Hindlimb muscle (tissue), 1 donor: ENCODE results near the gene ST8SIA2. TPM values are rescaled to one million over a fixed set of nuclear protein-coding genes. Genes with fewer than 3 reads are reported as not detected.

Source experiments
- DNase-seq: peaks from one replicate; pipeline ENCODE4 v3.0.0-alpha.2; 2013
- polyA plus RNA-seq: library from polyadenylated mRNA; unstranded; fragments of 120-200 nt; gene quantifications from one replicate; pipeline ENCODE4 v1.2.1, GENCODE V29; 2013; ENCODE audit not compliant: insufficient read length

ST8SIA2 gene
- polyA plus RNA-seq, 1 donor = 18.3 TPM

DNA sequence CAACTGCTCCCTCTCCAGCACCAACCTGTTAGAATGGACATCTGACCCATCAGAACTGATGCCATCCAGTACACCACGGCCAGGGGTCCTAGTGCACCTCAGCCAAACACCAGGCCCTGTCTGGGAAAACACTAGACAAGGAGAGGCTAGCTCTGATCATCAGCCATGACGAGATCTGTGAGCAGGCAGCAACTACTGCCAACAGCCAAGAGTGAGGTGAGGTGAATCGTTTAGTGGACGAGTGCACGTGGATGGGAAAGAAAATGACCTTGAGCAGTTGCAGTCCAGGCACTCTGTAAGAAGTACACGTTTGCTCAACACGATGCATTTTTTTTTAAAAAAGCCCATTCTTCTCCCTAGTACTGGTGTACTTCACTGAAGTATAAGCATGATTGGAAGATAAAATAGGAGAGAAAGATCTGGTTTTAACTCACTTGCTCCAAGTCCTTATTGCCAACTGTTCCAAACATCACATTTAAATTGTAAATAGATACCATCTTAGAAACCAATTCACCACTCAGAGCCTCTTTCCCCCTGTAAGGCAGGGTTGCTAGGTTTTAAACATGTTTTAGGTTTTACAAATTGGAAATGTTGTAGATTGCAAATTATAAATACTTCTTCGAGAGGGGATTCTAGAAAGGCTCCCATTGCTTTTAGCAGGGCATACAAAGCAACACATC, 5.7 kb downstream of the ST8SIA2 start:
- no peak for DNase-seq

DNA sequence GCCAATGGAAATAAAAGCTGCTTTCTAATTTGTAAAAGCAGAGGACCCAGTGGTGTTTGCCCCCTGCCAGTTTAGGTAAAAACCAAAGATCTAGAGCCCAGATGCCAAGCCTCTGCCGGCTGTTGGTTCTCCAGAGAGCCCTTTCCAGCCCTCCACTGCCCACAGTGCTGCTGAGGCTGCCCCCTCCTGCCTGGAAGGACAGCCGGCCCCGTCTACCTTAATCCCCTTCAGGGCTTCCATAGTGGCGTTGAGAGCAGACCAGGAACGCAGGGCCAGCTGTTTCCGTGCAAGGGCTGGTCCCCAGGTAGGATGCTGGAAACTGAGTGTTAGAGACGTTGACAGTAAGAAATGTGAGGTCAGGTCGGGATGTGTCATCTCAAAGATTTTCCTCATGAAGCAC, 6.9 kb downstream of the ST8SIA2 start:
- no peak for DNase-seq

DNA sequence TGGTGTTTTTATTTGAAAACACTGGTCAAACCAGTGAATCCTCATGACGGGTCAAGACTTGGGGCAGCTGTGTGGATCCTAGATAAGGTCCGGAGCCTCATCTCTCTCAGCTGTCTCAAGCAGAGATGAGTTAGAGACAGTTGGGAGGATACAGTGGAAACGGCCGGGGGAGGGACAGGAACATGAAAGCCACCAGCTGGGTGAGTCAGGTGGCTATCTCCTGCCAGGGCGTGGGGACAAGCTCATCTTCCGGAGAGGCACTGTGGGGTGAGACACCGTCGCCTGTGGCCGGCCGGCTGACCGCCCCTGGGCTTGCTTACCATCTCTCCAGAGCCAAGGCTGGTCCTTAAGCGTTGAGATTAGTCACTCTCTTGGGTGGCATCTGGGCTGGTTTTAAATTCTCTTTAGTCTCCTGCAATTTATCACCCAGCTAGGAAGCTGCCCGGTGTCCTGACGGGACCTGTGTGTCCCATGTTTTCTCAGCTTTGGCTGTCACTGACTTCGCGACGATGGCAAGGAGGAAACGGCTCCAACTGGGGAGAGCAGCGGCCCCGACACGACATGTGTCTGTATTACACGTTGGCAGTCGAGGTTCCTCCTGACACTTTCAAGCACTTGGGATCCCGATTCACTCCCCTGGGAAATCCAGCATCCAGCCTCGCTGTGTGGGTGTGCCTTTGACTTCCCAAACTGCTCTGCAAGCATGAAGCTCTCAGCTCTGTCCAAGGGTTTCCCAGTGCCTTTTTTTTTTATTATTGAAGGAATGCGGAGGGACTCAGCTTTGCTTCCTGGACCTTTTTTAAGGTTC, 7.5 kb downstream of the ST8SIA2 start:
- DNase-seq = no peak

DNA sequence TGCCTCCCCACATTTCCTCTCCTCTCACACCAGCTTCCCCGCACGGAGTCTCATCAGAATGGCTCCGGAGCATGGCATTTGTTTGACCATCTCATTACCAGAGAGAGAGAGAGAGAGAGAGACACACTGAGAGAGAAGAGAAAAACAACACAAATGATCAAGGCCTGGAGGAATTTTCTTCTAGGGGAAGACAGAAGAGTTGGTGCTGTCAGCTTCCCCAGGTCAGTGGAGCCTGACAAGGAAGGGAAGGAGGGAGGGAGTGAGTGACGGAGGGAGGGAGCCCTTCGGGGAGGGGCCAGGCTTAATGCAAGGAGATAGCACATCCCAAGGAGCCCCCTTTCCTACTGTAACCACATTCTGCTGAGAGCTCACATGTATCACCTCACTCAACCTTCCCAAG, 9.1 kb downstream of the ST8SIA2 start:
- no peak for DNase-seq

DNA sequence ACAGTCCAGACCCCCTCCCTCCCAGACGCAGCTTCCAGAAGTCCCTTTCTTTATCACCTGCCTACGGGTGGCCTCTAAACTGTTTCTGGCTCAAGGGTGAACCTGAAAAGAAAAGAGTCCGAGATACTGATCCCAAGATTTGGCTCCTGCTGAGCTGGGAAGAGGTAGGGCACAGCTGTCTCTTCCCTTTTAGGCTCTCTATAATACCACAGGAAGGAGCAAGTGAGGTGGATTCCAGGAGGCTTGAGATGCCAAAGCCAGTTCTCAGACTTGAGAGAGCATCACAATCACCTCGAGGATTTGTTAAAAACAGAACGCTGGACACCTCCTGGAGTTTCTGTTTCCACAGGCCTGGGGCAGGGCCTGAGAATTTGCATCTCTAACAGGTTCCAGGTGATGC, 12.3 kb downstream of the ST8SIA2 start:
- DNase-seq = no peak

DNA sequence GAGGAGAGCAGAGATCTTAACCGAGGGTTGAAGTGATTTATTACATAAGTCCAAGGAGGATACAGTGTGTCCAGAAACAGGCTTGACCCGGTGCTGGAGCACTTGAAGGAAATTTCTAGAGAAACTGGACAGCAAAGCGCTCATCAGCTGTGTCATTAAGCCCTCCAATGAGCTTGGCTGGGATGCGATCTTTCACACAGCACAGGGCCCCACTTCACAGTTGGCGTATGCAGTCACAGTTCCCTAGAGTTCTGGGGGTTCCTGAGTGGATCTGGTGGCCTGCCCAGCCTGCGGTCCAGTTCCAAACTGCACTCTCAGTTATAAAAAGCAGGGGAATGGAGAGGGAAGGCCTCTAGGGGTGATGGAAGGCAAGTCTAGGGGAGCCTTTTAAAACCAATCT, 13.6 kb downstream of the ST8SIA2 start:
- DNase-seq = peak; percentile 61

DNA sequence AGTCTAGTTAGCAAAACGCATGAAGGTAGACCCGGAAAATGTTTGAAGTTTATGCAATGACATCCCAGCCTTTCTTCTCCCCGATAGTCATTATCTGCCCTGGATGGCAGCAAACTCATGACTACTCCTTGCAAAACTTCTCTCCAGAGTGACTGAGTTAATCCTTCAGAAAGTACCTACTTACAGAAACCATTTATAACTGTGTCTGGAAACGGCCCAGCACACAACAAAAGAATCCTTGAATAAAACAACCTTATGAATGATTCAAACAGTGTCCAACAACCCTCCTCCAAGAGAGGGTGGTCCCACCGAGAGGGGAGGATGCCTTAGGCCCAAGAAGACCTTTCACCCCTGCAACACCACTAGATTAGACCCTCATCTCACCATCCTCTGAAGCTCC, 14.2 kb downstream of the ST8SIA2 start:
- DNase-seq = no peak

DNA sequence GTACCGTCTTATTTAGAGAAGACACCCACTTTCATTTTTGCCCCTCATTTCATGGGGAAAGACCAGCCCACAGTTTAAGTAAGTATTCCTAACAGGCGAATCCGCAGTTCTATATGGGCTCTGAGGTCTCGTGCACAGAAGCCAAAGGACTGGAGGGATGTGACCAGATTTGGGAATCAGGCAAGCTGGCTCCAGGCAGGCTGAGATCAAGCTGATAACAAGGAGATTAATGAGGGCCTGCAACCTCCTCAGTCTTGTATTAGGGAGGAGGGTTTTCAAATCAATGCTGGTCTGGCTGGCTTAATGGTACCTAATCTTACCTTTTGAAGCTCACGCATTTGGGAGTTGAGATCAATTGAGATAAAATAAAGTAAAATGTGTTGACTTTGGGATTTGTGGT, 15.3 kb downstream of the ST8SIA2 start:
- DNase-seq = no peak

DNA sequence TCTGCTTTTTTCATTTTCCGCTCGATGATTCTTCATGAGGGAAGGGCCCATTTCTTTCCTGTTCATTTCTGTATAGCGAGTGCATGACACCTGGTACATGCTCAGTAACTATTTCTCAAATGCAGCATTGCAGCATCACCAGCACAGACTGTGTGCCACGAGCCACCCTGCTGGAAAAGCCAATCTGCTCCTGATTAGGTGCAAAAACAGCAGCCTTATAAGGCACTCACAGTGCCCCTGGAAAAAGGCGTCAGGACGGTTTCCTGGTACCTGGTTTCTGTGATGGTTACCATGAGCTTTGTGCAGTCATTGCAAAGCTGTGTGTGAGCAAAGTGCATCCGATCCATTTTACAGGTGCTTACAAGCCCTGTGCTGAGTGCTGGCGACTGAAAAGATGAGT, 15.8 kb downstream of the ST8SIA2 start:
- DNase-seq = no peak

DNA sequence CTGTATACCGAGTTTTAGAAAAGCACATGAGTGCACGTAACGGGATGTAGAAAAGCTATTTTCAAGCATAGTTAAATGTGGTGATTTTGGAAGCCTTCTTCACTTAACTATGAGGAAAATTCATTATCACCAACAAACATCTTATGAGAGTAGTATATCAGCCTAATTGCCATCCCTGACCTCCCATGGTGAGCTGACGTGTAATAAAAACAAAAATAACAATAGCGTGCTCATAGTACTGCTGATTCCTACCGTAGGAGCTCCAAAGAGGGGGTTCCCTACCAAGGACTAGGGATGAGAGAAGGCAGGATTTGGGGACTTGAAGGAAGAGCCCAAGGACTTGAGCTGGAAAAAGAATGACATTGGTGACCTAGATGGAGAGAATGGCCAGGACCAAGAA, 16.9 kb downstream of the ST8SIA2 start:
- DNase-seq = no peak

DNA sequence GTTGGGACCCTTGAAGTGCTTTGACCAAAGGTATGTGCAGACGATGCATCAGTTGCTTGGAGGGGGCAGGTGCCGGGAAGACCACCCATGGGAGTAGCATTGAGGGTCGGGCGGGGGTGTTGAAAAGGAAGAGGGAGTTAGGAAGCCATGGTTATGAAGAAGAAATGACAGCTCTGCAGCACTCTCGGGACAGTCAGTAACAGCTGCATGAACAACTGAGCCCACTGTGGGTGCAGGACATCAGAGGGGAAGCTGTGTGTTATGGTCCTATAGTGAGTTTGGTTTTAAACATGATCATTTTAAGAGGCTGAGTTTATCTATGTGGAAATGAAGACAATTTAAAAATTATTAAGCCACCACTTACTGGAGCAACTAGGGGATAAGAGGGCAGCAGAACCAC, 17.6 kb downstream of the ST8SIA2 start:
- no peak for DNase-seq

DNA sequence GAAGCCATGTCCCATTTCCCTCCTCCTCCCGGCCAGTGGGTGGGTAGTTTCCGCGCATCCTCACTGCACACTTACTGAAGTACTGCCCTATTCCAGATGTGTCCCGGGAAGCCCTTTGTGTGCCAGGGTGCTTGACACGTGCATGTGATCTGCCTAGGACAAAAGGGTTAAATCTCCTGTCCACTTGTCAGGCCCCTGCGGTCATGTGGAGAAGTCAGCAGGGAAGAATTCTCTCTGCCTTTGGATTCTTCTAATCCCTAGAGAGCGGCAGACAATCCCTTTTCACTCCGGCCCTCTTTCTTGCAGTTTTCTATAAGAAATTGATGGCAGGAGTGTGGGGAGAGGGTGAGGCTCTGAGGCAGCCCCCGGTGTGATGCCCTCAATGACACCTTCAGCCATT, 19.8 kb downstream of the ST8SIA2 start:
- no peak for DNase-seq

DNA sequence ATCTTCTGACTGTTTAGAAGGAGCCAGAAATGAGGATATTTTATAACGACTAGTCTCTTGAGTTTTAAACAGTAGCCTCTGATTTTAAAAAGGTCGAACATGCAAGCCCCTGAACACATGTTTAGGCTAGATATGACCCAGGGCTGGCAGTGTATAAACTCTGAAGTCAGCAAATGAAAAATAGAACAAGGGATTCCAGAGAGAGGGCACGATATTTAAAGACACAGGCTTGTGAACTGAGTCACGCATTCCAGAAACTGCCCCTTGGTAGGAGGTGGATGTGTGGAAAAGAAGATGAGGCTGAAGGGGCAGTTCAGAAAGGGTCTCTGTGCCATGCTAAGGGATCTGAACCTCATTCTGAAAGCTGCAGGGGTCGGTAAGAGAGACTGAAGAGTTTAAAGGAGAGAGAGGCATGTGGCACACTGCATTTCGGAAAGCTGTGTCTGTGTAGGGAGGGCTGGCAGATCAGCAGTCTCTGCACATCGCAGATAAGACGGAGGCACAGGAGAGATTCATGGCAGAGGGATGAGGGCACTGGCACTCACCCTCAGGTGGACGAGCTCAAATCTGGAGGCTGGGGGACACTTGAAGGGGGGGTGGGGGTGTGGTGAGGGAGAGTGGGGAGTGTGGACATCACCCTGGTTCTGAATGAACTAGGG, 22.1 kb downstream of the ST8SIA2 start:
- no peak for DNase-seq

DNA sequence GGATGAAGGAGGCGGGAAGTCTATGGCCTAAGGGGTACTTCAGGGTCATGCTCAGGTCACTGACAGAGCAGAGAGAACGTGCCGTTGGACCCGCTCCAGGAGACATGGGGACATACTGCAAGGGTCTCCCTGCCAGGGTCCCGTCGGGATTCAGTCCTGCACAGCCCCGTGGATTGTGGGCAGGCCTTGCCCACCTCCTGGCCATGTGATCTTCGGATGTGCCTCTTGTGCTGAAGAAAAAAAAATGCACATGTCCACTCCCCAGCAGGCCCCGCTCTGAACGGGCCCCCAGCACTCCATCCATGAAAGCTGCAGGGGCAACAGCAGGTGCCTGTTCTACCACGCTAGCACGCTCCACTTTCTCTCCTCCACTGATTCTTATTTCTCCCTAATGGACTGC, 22.9 kb downstream of the ST8SIA2 start:
- no peak for DNase-seq

DNA sequence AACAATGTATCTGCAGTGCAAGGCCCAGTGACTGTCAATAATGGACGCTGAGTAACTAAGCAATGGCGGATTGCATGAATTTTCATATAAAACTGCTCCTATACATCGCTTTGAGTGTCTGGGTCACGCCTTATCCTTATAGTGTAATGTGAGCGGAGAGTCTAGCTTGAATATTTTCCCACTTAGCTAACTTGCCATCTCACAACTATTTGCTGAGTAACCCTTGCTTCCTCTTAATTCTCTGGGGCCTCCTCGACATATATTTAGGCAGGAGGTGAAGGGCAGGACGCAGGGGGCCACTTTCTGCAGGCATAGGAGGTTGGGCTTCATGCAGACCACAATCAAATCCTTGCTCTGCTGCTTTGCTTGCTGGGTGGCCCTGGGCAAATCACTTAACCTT, 24.0 kb downstream of the ST8SIA2 start:
- no peak for DNase-seq

DNA sequence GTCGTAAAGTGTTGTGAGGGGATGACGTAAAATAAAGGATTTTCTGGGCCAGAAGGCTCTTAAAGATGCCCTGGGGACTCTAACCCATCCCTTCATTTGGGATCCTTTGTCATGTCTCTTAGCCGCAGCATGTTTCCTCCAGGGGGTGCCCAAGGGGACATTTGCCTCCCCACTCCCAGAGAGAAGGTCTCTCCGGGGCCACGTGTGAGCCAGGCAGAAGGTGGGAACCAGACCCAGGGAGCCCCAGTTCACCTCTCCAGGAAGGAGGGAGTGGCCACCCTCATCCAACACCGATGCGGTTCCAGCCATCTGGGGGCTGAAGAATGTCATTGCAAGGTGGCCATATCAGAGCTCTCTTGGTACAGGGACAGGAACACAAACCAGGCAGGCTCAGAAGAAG, 25.2 kb downstream of the ST8SIA2 start:
- DNase-seq = no peak

DNA sequence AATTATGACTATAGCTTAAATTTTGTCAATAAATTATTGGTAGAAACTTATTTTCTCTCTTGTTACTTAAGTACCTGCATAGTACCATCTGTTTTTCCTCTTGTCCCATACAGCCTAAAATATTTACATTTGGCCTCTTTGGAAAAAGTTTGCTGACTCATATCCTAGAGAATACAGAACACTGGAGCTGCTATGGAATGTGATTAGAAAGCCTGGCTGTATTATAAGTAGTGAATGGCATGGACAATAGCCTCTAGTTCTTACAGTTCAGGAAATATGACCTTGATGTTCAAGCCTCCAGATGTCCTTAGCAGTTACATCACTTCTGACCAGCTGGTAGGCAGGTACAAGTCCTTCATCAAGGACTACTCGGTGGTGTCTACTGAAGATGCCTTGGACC, 28.3 kb downstream of the ST8SIA2 start:
- DNase-seq = no peak

DNA sequence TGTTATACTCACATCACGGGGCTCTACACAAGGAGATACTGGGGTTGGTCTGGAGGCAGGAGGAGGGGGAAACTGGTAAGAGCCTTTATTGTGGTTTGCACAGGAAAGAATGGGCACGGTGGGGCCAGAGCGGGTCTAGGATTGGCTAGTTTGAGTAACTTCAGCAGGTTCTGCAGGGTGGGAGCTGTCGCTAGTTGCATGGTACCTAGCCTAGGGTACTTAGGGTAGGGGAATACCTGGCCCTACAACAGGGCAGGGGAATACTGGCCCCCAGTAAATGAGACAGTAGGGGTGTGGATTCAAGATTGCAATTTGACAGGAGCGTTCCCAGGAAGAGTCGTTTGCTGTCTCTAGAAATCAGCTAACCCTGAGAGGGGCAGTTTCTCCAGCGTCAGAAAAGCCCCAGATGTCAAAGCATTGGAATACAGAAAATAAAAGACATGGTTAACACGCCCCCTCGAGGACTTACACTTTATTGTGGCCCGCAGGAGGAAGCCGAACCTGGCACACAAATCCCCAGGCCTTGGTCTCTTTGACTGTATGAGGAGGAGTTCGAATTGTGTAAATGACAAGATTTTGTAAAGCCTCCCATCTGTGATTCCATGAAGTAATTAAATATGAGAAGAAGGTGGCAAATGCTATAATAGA, 32.0 kb downstream of the ST8SIA2 start:
- no peak for DNase-seq

DNA sequence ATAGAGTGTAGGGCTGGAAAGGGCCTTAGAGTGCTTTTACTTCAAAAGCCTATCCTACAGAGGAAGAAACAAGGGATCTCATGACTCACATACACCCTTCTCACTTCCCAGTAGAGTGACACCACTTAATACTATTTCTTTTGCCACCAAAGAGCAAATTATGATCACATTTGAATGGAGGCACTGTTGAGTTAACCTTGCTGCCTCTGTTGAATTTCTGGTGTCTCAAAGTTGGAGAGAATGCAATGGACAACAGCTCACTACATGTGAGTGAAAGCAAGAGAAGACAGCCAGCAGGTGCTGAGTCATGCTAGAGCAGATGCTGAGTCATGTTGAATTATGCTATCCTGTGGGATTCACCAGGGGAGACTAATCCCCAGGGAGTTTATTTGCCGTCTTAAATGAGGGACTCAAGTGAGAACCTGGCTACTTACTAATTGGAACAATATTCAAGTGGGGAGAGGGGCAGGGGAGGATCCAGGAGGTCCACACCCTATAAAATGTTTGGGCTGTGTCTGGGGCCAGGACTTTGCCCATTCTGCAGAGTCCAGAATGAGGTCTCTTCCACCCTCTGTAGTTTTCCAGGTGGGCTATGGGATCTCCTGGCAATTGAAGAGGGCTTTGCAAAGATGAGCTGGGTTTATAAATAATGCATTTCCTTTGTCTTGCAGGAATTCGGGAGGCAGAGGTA, 35.8 kb downstream of the ST8SIA2 start:
- DNase-seq = no peak

DNA sequence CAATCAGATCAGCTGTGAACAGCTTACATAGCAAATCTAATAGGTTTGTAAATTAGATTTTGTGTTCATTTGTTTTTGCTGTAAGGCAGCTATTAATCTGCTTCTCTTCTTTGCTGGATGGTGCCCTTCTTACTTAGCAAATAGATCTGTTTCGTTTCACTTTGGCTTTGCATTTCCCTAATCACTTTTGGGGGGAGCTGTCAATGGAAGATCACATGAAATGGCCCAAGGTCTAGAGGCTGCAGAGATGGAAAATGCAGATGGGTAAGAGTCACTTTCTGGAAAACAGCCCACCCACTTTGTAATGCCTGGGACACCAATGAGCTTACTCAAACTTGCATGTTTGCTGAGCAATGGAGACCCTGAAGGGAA, 36.4 kb downstream of the ST8SIA2 start:
- no peak for DNase-seq

DNA sequence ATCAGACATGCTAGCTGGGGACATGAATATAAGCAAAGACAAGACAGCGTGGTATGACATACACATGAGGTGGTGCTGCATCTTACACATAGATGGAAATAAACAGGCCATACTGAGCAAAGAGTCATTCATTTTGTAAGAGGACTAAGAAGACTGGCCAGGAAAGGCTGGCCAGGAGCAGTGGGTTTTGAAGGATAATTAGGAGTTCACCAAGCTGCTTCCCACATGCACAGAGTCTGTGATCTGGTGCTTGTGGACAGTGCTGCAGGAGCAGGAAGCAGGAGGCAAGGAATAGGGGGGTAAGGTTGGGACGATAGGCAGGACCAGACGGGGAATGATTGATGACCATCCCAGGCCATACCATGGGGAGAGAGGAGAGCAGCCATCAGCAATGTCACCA, 41.5 kb downstream of the ST8SIA2 start:
- no peak for DNase-seq

DNA sequence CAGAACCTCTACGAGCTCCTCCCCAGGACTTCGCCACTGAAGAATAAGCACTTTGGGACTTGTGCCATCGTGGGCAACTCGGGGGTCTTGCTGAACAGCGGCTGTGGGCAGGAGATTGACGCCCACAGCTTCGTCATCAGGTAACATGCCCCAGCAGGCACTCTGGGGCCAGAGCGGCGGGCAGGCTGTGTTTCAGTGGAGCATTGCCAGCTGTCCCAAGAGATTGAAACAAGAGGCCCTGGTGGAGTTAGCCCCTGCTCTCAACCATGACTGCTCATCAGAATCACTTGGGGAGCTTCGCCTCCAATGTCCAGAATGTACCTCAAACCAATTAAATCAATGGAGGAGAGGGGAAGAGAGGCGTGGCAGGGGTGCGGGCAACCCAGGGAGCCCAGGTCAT, 44.8 kb downstream of the ST8SIA2 start:
- DNase-seq = no peak

DNA sequence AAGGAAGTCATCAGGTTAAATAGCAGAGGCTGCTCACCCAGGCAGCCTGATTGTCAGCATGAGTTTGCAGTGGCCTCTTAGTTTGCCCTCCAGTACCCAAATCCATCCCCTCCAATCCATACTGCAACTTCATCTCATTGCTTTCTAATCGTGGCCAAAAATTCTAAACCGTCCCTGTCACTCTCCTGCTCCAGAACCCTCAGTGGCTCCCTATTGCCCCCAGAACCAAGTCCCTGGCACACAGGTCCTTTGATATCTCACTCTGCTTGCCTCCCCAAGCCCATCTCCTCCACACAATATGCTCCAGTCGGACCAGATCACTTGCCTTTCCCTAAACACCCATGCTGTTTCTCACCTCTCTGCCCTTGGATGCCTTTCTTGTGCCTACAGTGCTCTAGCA, 49.7 kb downstream of the ST8SIA2 start:
- DNase-seq = no peak
